Panc1 (cell line): ENCODE measurements around the gene MIA2. TPM values are rescaled to one million over a fixed set of nuclear protein-coding genes. Genes with fewer than 3 reads are reported as not detected.
A peak's percentile ranks its signal among the peaks of the same experiment; 100 is the strongest.

ENCODE experiments used
- ATAC-seq: fragments of 200-7000 bp; cut with Tn5 transposase; 2 replicates; pipeline ENCODE4 v1.9.1; 2020; ENCODE audit warnings: mild to moderate bottlenecking, moderate library complexity
- BruUV-seq: library from RNA; stranded (reverse); fragments of 400-500 nt; replicated peaks from 2 replicates; lab custom pipeline; 2021; lab: Mats Ljungman, UMichigan
- CTCF ChIA-PET: fragments of 300-600 bp; sonication (Branson Sonifier 250); formaldehyde crosslinking; loops from one replicate; lab custom pipeline; 2022; ENCODE audit warnings: antibody characterized with exemption; lab: Charles Lee
- POLR2A ChIA-PET: fragments of 300-600 bp; sonication (Branson Sonifier 250); formaldehyde crosslinking; loops from one replicate; lab custom pipeline; 2022; ENCODE audit warnings: antibody characterized with exemption; lab: Charles Lee
- DNase-seq: peaks from one replicate; pipeline ENCODE4 v3.0.0-alpha.2; 2010; ENCODE audit warnings: low read depth, low spot score
- H3K27ac ChIP-seq: 2 replicates; pipeline ENCODE4 v1.5.1; 2011; ENCODE audit warnings: mild to moderate bottlenecking, low read length, inconsistent platforms
- H3K27me3 ChIP-seq: fragments of 200-500 bp; sonication (Bioruptor generic); 2 replicates; pipeline ENCODE4 v1.6.0; 2014; ENCODE audit warnings: low read length, inconsistent platforms; ENCODE audit not compliant: control insufficient read depth, insufficient read depth
- H3K36me3 ChIP-seq: fragments of 200-500 bp; sonication (Bioruptor generic); 2 replicates; pipeline ENCODE4 v1.5.1; 2014; ENCODE audit warnings: inconsistent platforms, mild to moderate bottlenecking, low read length, moderate library complexity; ENCODE audit not compliant: control insufficient read depth, insufficient read depth
- H3K4me1 ChIP-seq: 2 replicates; pipeline ENCODE4 v1.5.1; 2011; ENCODE audit warnings: inconsistent platforms, mild to moderate bottlenecking, low read length, moderate library complexity; ENCODE audit not compliant: control insufficient read depth, insufficient read depth
- H3K4me3 ChIP-seq, 2 experiments: 2 replicates each; pipeline ENCODE4 v1.5.1; 2011 to 2012; ENCODE audit warnings: low read depth in 2 of 2, low read length in 2 of 2, mild to moderate bottlenecking in 2 of 2, inconsistent platforms in 1 of 2, moderate library complexity in 1 of 2
- H3K9me3 ChIP-seq: fragments of 200-500 bp; sonication (Bioruptor generic); 2 replicates; pipeline ENCODE4 v1.5.1; 2014; ENCODE audit warnings: low read depth, mild to moderate bottlenecking, inconsistent platforms, low read length, moderate library complexity; ENCODE audit not compliant: control insufficient read depth, insufficient read depth
- POLR2AphosphoS5 ChIP-seq: IDR thresholded peaks from 2 replicates; pipeline ENCODE4 v1.6.1; 2012; ENCODE audit warnings: mild to moderate bottlenecking, low read depth, low read length, moderate library complexity
- SIN3A ChIP-seq: IDR thresholded peaks from 2 replicates; pipeline ENCODE4 v1.6.1; 2012; ENCODE audit warnings: low read depth, mild to moderate bottlenecking, low read length, moderate library complexity, borderline replicate concordance; ENCODE audit not compliant: insufficient read depth
- TCF7L2 ChIP-seq: IDR thresholded peaks from 2 replicates; pipeline ENCODE4 v1.6.1; 2011; ENCODE audit warnings: mild to moderate bottlenecking, low read depth, low read length, inconsistent platforms
- in situ Hi-C: cut with HindIII; loops from 2 replicates; pipeline ENCODE4 v1.10.0; 2016; ENCODE audit warnings: low sequenced_read_pairs, low pct_unique_long_range_greater_than_20kb
- intact Hi-C: fragments of 100-400 bp; cut with micrococcal nuclease; formaldehyde crosslinking; loops from one replicate; pipeline ENCODE4 v1.10.0; 2022; ENCODE audit not compliant: unreplicated experiment
- total RNA-seq: library from RNA; stranded (reverse); gene quantifications from one replicate; pipeline ENCODE4 v1.2.1, GENCODE V29; 2021; ENCODE audit not compliant: unreplicated experiment
- TF ChIP-seq, protein P1 (sequence below): fragments of 450-650 bp; IDR thresholded peaks from 2 replicates; pipeline ENCODE4 v1.5.1; 2017; ENCODE audit warnings: mild to moderate bottlenecking
- TF ChIP-seq, protein P2 (sequence below), 2 experiments: IDR thresholded peaks; 2 replicates each; pipeline ENCODE4 v1.6.1; 2011 to 2012; ENCODE audit warnings: low read depth in 2 of 2, control low read depth in 1 of 2, low read length in 1 of 2, mild to moderate bottlenecking in 1 of 2, moderate library complexity in 1 of 2; ENCODE audit not compliant: insufficient read depth in 1 of 2

MIA2 gene
- total RNA-seq, 1 experiment from 2014 or later: 19.2 TPM

DNA sequence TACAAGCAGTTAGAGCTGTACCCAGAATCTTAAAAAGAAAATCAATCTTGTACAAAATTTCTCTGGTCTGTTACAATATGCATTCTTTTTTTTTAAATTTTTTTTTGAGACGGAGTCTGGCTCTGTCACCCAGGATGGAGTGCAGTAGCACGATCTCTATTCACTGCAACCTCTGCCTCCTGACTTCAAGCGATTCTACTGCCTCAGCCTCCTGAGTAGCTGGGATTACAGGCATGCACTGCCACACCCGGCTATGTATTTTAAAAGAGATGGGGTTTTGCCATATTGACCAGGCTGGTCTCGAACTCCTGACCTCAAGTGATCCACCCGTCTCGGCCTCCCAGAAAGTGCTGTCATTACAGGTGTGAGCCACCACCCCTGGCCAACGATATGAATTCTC is 194.4 kb downstream of the MIA2 start:
- no TSS peak for BruUV-seq
- no peak for DNase-seq
- H3K27ac ChIP-seq: no peak overlapping the region
- in situ Hi-C loops: no loop called here
- H3K4me1 ChIP-seq: peaks cover 14% of the 10 kb centered on the region
- H3K9me3 ChIP-seq: no peaks in the 10 kb centered on the region
- no peaks in the 10 kb centered on the region for H3K27me3 ChIP-seq
- intact Hi-C loops: no loop called here
- POLR2A ChIA-PET: no interaction called here
- no peaks in the 10 kb centered on the region; the same call in 1 of the 2 replicates for H3K36me3 ChIP-seq
- TF ChIP-seq SIN3A: no peak
- TF ChIP-seq POLR2AphosphoS5: no peak
- no peak for TF ChIP-seq TCF7L2
- TF ChIP-seq, protein P1, sequence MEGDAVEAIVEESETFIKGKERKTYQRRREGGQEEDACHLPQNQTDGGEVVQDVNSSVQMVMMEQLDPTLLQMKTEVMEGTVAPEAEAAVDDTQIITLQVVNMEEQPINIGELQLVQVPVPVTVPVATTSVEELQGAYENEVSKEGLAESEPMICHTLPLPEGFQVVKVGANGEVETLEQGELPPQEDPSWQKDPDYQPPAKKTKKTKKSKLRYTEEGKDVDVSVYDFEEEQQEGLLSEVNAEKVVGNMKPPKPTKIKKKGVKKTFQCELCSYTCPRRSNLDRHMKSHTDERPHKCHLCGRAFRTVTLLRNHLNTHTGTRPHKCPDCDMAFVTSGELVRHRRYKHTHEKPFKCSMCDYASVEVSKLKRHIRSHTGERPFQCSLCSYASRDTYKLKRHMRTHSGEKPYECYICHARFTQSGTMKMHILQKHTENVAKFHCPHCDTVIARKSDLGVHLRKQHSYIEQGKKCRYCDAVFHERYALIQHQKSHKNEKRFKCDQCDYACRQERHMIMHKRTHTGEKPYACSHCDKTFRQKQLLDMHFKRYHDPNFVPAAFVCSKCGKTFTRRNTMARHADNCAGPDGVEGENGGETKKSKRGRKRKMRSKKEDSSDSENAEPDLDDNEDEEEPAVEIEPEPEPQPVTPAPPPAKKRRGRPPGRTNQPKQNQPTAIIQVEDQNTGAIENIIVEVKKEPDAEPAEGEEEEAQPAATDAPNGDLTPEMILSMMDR: no peak
- TF ChIP-seq, protein P2, sequence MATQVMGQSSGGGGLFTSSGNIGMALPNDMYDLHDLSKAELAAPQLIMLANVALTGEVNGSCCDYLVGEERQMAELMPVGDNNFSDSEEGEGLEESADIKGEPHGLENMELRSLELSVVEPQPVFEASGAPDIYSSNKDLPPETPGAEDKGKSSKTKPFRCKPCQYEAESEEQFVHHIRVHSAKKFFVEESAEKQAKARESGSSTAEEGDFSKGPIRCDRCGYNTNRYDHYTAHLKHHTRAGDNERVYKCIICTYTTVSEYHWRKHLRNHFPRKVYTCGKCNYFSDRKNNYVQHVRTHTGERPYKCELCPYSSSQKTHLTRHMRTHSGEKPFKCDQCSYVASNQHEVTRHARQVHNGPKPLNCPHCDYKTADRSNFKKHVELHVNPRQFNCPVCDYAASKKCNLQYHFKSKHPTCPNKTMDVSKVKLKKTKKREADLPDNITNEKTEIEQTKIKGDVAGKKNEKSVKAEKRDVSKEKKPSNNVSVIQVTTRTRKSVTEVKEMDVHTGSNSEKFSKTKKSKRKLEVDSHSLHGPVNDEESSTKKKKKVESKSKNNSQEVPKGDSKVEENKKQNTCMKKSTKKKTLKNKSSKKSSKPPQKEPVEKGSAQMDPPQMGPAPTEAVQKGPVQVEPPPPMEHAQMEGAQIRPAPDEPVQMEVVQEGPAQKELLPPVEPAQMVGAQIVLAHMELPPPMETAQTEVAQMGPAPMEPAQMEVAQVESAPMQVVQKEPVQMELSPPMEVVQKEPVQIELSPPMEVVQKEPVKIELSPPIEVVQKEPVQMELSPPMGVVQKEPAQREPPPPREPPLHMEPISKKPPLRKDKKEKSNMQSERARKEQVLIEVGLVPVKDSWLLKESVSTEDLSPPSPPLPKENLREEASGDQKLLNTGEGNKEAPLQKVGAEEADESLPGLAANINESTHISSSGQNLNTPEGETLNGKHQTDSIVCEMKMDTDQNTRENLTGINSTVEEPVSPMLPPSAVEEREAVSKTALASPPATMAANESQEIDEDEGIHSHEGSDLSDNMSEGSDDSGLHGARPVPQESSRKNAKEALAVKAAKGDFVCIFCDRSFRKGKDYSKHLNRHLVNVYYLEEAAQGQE (IDR thresholded peaks at IDR 0.05; ENCODE audit: insufficient read depth in 1 of 2, low read depth in 2 of 2, low read length in 1 of 2): no peak
- no peak overlapping the region for H3K4me3 ChIP-seq
- no peak for ATAC-seq
- CTCF ChIA-PET: no interaction called here

DNA sequence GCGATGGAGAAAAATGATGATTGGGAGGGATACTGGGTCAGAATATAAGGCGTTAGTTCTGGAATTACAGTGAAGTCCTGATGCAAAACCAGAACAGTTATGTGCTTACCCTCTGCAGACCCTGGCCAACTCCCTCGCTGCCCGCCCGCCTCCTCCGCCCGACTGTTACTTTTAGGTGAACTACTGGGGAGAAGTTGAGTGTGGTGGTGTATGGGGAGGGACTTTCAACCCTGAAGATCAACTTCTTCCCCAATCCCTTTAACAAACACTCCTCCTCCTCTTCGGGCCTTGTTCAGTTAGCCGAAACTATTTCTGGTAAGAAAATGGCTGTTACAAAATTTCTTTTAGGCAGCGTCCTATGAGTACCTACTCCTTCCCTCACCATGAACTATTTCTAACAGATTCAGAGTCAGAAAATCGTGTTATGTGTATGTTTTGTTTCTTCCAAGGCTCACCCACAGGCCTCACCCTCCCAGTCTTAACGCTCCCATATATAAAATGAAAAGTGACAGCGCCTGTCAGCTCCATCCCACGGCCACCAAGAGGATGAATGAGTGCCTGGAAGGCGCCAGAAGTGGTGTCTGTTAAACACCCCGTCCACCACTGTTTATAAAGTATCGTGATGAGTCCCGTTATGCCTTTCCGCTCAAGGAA is 197.2 kb downstream of the MIA2 start:
- TF ChIP-seq, protein P2 (IDR thresholded peaks at IDR 0.05; ENCODE audit: insufficient read depth in 1 of 2, low read depth in 2 of 2, low read length in 1 of 2): 0 out of 4 replicates have a peak, but pooled peaks of 1 of the 2 experiments have one; percentile 16
- TF ChIP-seq POLR2AphosphoS5: no peak
- in situ Hi-C loops: no loop called here
- ChIA-PET CTCF (no interaction called here), POLR2A (interaction anchor here (0.5 kb wide), 1 partner anchor 36 kb away, joined by 3 read pairs; no protein-coding TSS in a partner anchor)
- Histone ChIP-seq H3K27me3 (no peaks in the 10 kb centered on the region), H3K4me1 (peaks cover 18% of the 10 kb centered on the region), H3K27ac (peak overlapping the region; percentile 54), H3K36me3 (no peaks in the 10 kb centered on the region; the same call in 1 of the 2 replicates), H3K4me3 (peak overlapping the region; percentile 72 to 79), H3K9me3 (no peaks in the 10 kb centered on the region)
- intact Hi-C loops: loop anchor here (5.0 kb wide), 2 partner anchors 199 to 324 kb away; partner anchors contain the start of gene MIA2
- no peak for DNase-seq
- no peak; the same call in 1 of the 2 replicates for ATAC-seq
- BruUV-seq: TSS peak; percentile 63
